DMS 273 (cell line): Measurements from ENCODE around the gene KDM2B.
A peak's percentile ranks its signal among the peaks of the same experiment; 100 is the strongest.

Experiments used
- DNase-seq: peaks from one replicate; lab custom pipeline; 2025; ENCODE audit not compliant: unreplicated experiment; lab: John Stamatoyannopoulos, UW

The KDM2B gene

GRCh38 chr12:121531356-121531750, 49.5 kb downstream of the KDM2B start:
- DNase-seq, result no peak

GRCh38 chr12:121530600-121531355, 50.0 kb downstream of the KDM2B start:
- peak; percentile 16 for DNase-seq

- no peak for DNase-seq
Observed at GRCh38 chr12:121529184-121529583, 51.6 kb downstream of the KDM2B start.

GRCh38 chr12:121525411-121525810, 55.4 kb downstream of the KDM2B start:
- DNase-seq, result no peak

- no peak for DNase-seq
Observed at GRCh38 chr12:121524196-121524916, 56.5 kb downstream of the KDM2B start.

GRCh38 chr12:121523741-121524140, 57.1 kb downstream of the KDM2B start:
- DNase-seq, result no peak

GRCh38 chr12:121522971-121523370, 57.9 kb downstream of the KDM2B start:
- no peak for DNase-seq

GRCh38 chr12:121520586-121521086, 60.2 kb downstream of the KDM2B start:
- no peak for DNase-seq

GRCh38 chr12:121520119-121520518, 60.7 kb downstream of the KDM2B start:
- DNase-seq, result no peak

GRCh38 chr12:121519227-121519626, 61.6 kb downstream of the KDM2B start:
- DNase-seq, result no peak

GRCh38 chr12:121518656-121519055, 62.2 kb downstream of the KDM2B start:
- DNase-seq, result no peak

- no peak for DNase-seq
Observed at GRCh38 chr12:121516437-121517011, 64.3 kb downstream of the KDM2B start.

- no peak for DNase-seq
Observed at GRCh38 chr12:121515615-121516014, 65.2 kb downstream of the KDM2B start.

GRCh38 chr12:121514184-121514742, 66.6 kb downstream of the KDM2B start:
- DNase-seq, result peak; percentile 11

- DNase-seq, result peak; percentile 49
Observed at GRCh38 chr12:121513464-121514183, 67.2 kb downstream of the KDM2B start.

- no peak for DNase-seq
Observed at GRCh38 chr12:121512561-121512960, 68.3 kb downstream of the KDM2B start.

GRCh38 chr12:121511916-121512315, 68.9 kb downstream of the KDM2B start:
- no peak for DNase-seq

GRCh38 chr12:121509339-121509738, 71.5 kb downstream of the KDM2B start:
- no peak for DNase-seq

GRCh38 chr12:121508533-121508932, 72.3 kb downstream of the KDM2B start:
- DNase-seq, result no peak

- no peak for DNase-seq
Observed at GRCh38 chr12:121507984-121508383, 72.8 kb downstream of the KDM2B start.

- no peak for DNase-seq
Observed at GRCh38 chr12:121507245-121507644, 73.6 kb downstream of the KDM2B start.
